Spinal cord (tissue), 10 donors: Measurements from ENCODE around the gene SMG1. TPM values are rescaled to one million over a fixed set of nuclear protein-coding genes. Genes with fewer than 3 reads are reported as not detected.

Source experiments
- DNase-seq, 6 donors: peaks; one replicate each; pipeline versions ENCODE4 v3.0.0 to v3.0.0-alpha.2; 2013 to 2015; ENCODE audit warnings: low spot score in 6 of 6, low read depth in 4 of 6
- H3K27ac ChIP-seq: one replicate; pipeline ENCODE4 v1.5.1; 2013; ENCODE audit warnings: low read depth, low read length, control low read depth
- H3K27me3 ChIP-seq: one replicate; pipeline ENCODE4 v1.6.1; 2013; ENCODE audit warnings: low read length; ENCODE audit not compliant: control insufficient read depth, insufficient read depth
- H3K36me3 ChIP-seq: one replicate; pipeline ENCODE4 v1.6.1; 2013; ENCODE audit warnings: low read length; ENCODE audit not compliant: control insufficient read depth, insufficient read depth
- H3K4me1 ChIP-seq: one replicate; pipeline ENCODE4 v1.6.1; 2013; ENCODE audit warnings: low read length; ENCODE audit not compliant: control insufficient read depth, insufficient read depth
- H3K4me3 ChIP-seq: one replicate; pipeline ENCODE4 v1.5.1; 2013; ENCODE audit warnings: low read depth, low read length, control low read depth
- H3K9me3 ChIP-seq: one replicate; pipeline ENCODE4 v1.6.1; 2013; ENCODE audit warnings: low read length; ENCODE audit not compliant: control insufficient read depth, insufficient read depth
- WGBS: methylation state at CpG from one replicate; pipeline ENCODE4 v1.1.5; 2013; ENCODE audit warnings: missing lambda C conversion rate; ENCODE audit not compliant: insufficient coverage; 5-methylcytosine and 5-hydroxymethylcytosine counted together
- polyA plus RNA-seq, 2 donors: library from polyadenylated mRNA; unstranded; fragments of 120-200 nt; gene quantifications; one replicate each; pipeline ENCODE4 v1.2.1, GENCODE V29; 2013; ENCODE audit not compliant: insufficient read length in 2 of 2
- total RNA-seq, 2 donors: library from RNA; depleted of rRNA in 1 of 2; stranded (reverse); fragments of 120-200 nt in 1 of 2; fragments of >200 nt in 1 of 2; gene quantifications; one replicate each; pipeline versions ENCODE4 v1.2.3 to v1.2.4, GENCODE V29; 2013 to 2014
- donor health status: healthy.

Gene SMG1
- total and polyA plus RNA-seq, 4 donors = 46.1 to 93.6 (median 47.7) TPM

DNA sequence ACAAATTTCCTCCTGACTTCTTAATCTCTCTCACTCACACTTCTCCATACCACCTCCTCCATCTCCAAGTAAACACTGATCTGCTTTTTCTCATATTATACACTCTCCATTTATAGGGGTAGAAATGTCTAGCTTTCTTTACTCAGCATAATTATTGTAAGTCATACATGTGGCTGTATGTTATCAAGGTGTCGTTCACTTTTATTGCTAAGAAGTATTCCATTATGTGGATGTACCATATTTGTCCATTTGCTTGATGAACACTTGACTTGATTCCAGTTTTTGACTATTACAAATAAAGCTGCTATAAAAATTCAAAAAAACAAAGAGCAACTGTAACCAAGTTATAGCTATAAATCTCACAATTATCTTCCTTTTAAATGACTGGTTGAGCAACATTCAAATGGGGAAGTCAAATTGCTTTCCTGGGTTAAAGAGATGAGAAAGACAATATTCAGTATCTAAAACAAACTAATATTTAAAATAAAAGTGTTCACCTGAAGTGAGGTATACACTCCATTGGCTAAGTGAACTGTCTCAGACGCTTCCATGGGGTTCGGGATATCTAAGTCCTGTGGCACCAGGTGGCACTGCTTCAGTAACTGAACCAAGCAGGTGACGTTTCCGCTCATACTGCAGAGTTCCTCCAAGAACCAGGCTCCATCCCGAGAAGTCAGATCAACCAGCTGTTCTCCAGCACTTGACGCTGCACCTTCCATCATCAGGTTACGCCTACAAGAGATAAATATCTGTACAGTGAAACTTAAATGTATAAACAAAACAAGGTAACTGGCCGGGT lies 92.3 kb downstream of the SMG1 start:
- H3K27ac ChIP-seq = no peak overlapping the region
- no peaks in the 10 kb centered on the region for H3K9me3 ChIP-seq
- H3K4me1 ChIP-seq = no peaks in the 10 kb centered on the region
- H3K36me3 ChIP-seq = peaks cover 47% of the 10 kb centered on the region
- DNase-seq = no peak
- H3K4me3 ChIP-seq = no peak overlapping the region
- no peaks in the 10 kb centered on the region for H3K27me3 ChIP-seq
- WGBS = 87% methylated on average over 5 of the region's 9 CpGs

DNA sequence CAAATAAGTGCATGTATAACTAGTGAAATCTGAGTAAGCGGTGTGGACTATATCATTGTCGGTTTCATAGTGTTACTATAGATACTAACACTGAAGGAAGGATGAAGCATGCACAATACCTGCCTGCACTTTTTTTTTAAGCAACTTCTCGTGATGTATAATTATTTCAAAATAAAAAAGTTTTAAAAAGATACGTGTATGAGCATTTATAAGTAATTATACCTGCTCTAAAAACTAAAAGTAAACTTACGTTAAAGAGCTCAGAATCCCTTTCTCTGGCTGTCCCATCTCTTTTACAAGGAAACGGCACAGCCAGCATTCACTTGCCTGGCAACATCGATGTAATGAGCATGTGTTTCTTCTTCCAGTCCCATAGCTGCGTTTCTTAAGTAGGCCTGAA lies 93.6 kb downstream of the SMG1 start:
- H3K27ac ChIP-seq = no peak overlapping the region
- H3K27me3 ChIP-seq = no peaks in the 10 kb centered on the region
- no peak overlapping the region for H3K4me3 ChIP-seq
- H3K36me3 ChIP-seq = peaks cover 47% of the 10 kb centered on the region
- 88% methylated on average over 4 of the region's 8 CpGs for WGBS
- no peaks in the 10 kb centered on the region for H3K9me3 ChIP-seq
- no peaks in the 10 kb centered on the region for H3K4me1 ChIP-seq
- DNase-seq = no peak

DNA sequence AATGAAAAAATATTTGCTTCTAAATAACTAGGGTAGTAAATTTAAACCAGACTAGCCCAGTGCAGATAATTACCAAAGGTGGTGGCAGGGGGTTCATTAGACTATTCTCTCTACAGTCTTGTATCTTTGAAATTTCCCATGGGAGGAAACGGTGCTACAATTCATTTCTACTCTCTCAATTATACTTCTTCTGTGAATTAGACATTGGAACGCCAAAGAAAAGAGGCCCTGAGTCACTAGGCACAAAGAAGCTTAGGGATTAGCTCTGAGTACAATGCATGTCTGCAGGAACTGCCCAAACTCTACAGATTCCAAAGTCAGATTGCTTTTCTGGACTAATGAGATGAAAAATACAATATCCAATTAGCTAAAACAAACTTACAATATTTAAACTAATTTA lies 94.2 kb downstream of the SMG1 start:
- Histone ChIP-seq H3K4me3 (no peak overlapping the region), H3K9me3 (no peaks in the 10 kb centered on the region), H3K27me3 (no peaks in the 10 kb centered on the region), H3K36me3 (peaks cover 46% of the 10 kb centered on the region), H3K4me1 (no peaks in the 10 kb centered on the region), H3K27ac (no peak overlapping the region)
- WGBS = 40% methylated on average over 1 of the region's 2 CpGs
- DNase-seq = peak in 1 of 6 donors; percentile 60

DNA sequence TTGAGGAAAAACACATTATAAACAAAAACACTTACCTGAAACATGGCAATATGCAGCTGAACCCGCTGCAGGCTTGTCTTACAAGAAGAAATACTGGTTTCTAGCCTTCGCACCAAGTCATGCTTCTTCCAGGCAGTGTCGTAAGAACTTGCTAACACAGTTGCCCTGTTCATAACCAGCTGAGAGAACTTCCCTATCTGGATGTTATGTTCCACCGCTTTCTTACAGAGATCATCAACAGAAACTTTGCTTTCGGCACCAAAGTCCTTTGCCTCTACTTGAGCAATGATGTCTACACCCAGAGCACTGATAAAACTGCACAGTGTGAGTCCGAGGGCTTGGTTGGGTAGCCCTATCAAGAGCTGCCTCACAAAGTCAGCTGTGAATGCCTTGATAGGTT lies 97.0 kb downstream of the SMG1 start:
- WGBS = 100% methylated on average over 5 of the region's 6 CpGs

DNA sequence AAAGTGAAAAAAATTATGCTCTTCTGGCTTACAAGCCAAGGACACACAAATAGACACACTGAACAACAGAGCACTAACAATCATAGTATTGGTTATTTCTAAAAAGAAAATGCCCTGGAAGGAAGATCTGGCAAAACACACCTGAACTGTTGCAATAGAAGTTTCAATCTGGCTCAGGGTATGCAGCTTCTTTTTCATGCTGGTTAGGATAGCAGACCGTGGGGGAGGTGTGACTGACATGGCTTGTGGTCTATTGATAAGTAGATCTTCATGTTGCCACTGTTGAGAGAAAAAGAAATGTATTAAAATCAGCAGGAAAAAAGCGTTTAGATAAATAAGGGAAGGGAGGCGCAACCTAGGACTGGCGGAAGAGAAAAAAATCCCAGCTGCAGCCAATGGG lies 98.3 kb downstream of the SMG1 start:
- WGBS = 97% methylated on average over 4 of the region's 4 CpGs

More for the DNA sequence above, 97.0 kb downstream of the SMG1 start:
- Histone ChIP-seq H3K9me3 (no peaks in the 10 kb centered on the region), H3K4me1 (no peaks in the 10 kb centered on the region), H3K4me3 (no peak overlapping the region), H3K36me3 (peaks cover 28% of the 10 kb centered on the region), H3K27me3 (no peaks in the 10 kb centered on the region), H3K27ac (no peak overlapping the region)
- DNase-seq = no peak

DNA sequence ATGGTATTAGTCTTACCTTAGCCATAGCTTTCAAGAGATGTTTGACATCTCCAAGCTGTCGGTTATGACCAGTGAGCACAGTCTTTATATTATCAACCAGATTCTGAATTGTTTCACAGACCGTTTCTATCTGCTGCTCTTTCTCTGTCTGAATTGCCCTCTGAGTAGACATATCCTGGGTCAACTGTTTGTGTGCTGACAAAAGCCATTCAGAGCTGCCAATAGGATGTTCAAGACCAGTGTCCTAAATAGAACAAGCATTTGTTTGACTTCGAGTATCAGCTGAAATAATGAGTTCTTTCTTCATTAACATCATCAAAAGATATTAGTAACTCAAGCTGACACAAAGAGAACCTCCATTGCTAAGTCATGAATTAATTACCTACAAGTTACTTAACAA lies 109.9 kb downstream of the SMG1 start:
- no peak overlapping the region for H3K4me3 ChIP-seq

More for the DNA sequence above, 98.3 kb downstream of the SMG1 start:
- no peaks in the 10 kb centered on the region for H3K9me3 ChIP-seq
- no peaks in the 10 kb centered on the region for H3K27me3 ChIP-seq
- peaks cover 22% of the 10 kb centered on the region for H3K36me3 ChIP-seq
- no peak for DNase-seq
- no peaks in the 10 kb centered on the region for H3K4me1 ChIP-seq
- no peak overlapping the region for H3K4me3 ChIP-seq
- no peak overlapping the region for H3K27ac ChIP-seq

DNA sequence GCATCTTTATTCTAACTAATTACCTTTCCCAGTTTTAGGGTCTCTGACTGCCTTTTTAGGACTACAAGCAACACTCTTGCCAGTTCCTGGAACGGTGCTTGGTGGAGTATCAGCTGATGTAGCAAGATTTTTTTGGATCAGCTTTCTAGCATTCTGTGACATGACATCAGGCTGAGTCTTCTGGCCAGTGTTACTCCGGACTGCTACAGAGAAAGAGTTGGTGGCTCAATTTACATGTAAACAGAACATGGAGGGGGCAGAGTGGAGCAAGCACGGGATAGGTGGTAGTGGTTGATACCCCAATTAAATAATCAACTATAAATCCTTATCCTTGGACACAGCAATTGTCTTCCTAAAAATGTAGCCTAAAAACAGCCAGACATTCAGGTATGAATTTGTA lies 114.3 kb downstream of the SMG1 start:
- no CpG with 5 or more reads among the region's 3 CpGs for WGBS
- Histone ChIP-seq H3K27me3 (no peaks in the 10 kb centered on the region), H3K27ac (no peak overlapping the region), H3K36me3 (peaks cover 26% of the 10 kb centered on the region), H3K9me3 (no peaks in the 10 kb centered on the region), H3K4me1 (no peaks in the 10 kb centered on the region), H3K4me3 (no peak overlapping the region)
- no peak for DNase-seq

More for the DNA sequence above, 109.9 kb downstream of the SMG1 start:
- H3K27ac ChIP-seq = no peak overlapping the region
- no peaks in the 10 kb centered on the region for H3K9me3 ChIP-seq
- H3K36me3 ChIP-seq = peaks cover 33% of the 10 kb centered on the region
- DNase-seq = peak in 1 of 6 donors; percentile 23
- no peaks in the 10 kb centered on the region for H3K4me1 ChIP-seq
- no peaks in the 10 kb centered on the region for H3K27me3 ChIP-seq
- 54% methylated on average over 2 of the region's 3 CpGs for WGBS

DNA sequence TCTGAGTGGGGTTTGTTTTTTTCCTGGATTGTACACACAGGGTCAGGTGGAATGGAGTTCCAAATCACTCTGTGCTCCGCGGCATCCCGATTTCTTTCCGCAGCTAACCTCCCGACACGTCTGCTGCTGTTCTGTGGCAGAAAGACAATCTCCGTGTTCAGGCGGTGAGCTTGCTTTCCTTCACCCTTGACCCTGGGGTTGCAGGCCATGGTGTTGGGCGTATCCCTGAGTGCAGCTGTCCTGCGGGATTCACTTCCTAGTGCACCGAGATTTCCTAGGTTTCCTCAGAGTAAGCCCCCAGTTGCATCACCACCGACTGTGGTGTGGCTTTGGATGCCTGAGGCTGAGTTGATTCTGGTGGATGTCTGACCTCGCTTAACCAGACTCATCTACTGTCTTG lies 117.0 kb downstream of the SMG1 start:
- H3K36me3 ChIP-seq = peaks cover 14% of the 10 kb centered on the region
- H3K4me1 ChIP-seq = no peaks in the 10 kb centered on the region

DNA sequence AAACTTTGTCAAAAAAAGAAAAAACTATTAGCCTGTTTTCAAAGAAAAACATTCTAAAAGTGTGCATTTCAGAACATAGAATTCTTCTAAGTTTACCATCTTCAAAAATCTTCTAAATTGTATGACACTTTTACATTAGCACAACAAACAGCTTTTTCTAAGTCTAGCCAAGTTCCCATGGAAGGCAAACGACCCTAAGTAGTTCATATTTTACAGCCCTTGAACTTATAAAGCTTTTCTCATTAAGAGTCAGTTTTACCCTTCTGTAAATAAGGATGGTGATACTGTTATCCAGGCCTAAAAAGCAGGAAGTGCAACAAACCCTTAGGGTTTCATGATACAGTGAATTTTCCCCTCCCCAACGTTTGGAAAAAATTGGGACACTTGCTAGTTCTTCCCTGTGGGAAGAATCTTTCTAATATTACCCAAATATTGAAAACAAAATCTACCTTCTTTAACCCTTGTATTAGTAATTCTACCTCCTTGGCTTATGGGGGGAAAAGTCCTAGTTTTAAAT lies 120.9 kb downstream of the SMG1 start:
- H3K4me1 ChIP-seq = peaks cover 17% of the 10 kb centered on the region
- H3K4me3 ChIP-seq = no peak overlapping the region
- H3K9me3 ChIP-seq = no peaks in the 10 kb centered on the region
- H3K27ac ChIP-seq = no peak overlapping the region
- H3K36me3 ChIP-seq = peaks cover 12% of the 10 kb centered on the region
- WGBS = no CpG with 5 or more reads among the region's 2 CpGs
- H3K27me3 ChIP-seq = no peaks in the 10 kb centered on the region
- DNase-seq = no peak

More for the DNA sequence above, 117.0 kb downstream of the SMG1 start:
- Histone ChIP-seq H3K27ac (no peak overlapping the region), H3K9me3 (no peaks in the 10 kb centered on the region), H3K4me3 (no peak overlapping the region), H3K27me3 (no peaks in the 10 kb centered on the region)
- 96% methylated on average over 8 of the region's 13 CpGs for WGBS
- DNase-seq = no peak

DNA sequence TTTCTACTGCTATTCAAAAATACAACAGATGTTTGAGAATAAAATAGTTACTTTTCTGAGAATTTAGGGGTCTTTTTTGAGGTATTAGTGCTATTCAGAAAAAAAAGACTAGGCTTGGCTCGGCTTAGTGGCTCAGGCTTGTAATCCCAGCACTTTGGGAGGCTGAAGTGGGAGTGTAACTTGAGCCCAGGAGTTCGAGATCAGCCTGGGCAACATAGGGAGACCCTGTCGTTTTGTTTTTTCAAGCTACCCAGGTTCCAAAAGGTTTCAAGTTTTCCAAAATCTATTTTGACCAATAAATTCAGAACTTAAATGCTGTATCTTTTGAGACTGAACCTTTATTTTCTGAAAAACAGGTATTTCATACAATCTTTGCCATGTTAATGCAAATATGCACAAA lies 121.7 kb downstream of the SMG1 start:
- Histone ChIP-seq H3K27ac (no peak overlapping the region), H3K36me3 (peaks cover 12% of the 10 kb centered on the region), H3K27me3 (no peaks in the 10 kb centered on the region), H3K9me3 (no peaks in the 10 kb centered on the region), H3K4me1 (peaks cover 21% of the 10 kb centered on the region), H3K4me3 (no peak overlapping the region)
- DNase-seq = no peak
- WGBS = 27% methylated on average over 1 of the region's 3 CpGs
